Left ventricle myocardium inferior (tissue), 1 donor: Measurements from ENCODE around the gene DIDO1. TPM values are rescaled to one million over a fixed set of nuclear protein-coding genes. Genes with fewer than 3 reads are reported as not detected.

ENCODE experiments used
- DNase-seq: peaks from one replicate; pipeline ENCODE4 v3.0.0-alpha.2; 2020
- H3K27ac ChIP-seq: fragments of 200-600 bp; replicated peaks from 2 replicates; pipeline ENCODE4 v1.8.0; 2021
- H3K27me3 ChIP-seq: fragments of 200-600 bp; 2 replicates; pipeline ENCODE4 v1.8.0; 2021; ENCODE audit warnings: low read depth
- H3K36me3 ChIP-seq: fragments of 200-600 bp; 2 replicates; pipeline ENCODE4 v1.8.0; 2021
- H3K4me1 ChIP-seq: fragments of 200-600 bp; 2 replicates; pipeline ENCODE4 v1.8.0; 2021
- H3K4me3 ChIP-seq: fragments of 200-600 bp; 2 replicates; pipeline ENCODE4 v1.8.0; 2021; ENCODE audit warnings: mild to moderate bottlenecking, moderate library complexity
- H3K9me3 ChIP-seq: fragments of 200-600 bp; replicated peaks from 2 replicates; pipeline ENCODE4 v1.8.0; 2021
- CTCF ChIP-seq: fragments of 200-600 bp; IDR thresholded peaks from 2 replicates; pipeline ENCODE4 v1.8.0; 2021; ENCODE audit warnings: antibody characterized with exemption, mild to moderate bottlenecking, borderline replicate concordance
- intact Hi-C: fragments of 100-400 bp; cut with micrococcal nuclease; formaldehyde crosslinking; loops from one replicate; pipeline ENCODE4 v1.11.0; 2022
- total RNA-seq: library from RNA; stranded (reverse); fragmentation: NEBNext Ultra II Directional; extraction: Animal tissue kit (Norgen Biotek cat#: 25700); gene quantifications from one replicate; pipeline ENCODE4 v1.2.1, GENCODE V29; 2021
- donor health status: DM: no; HTN: yes; CAD: no; lungs with severe emphysema.

Gene DIDO1
- total RNA-seq, 1 donor from 2014 or later = 37.0 TPM

- TF ChIP-seq CTCF = no peak
- intact Hi-C loops = no loop called here
- no peak for DNase-seq
- Histone ChIP-seq H3K27me3 (peaks cover 47% of the 10 kb centered on the region), H3K4me3 (no peak overlapping the region), H3K4me1 (peaks cover 8% of the 10 kb centered on the region), H3K9me3 (no peaks in the 10 kb centered on the region), H3K36me3 (no peaks in the 10 kb centered on the region), H3K27ac (no peak overlapping the region)
These were observed 41.5 kb upstream of the DIDO1 start for GRCh38 chr20:62967628-62968351.

- H3K27me3 ChIP-seq = peaks cover 43% of the 10 kb centered on the region
- DNase-seq = no peak
- no peaks in the 10 kb centered on the region for H3K36me3 ChIP-seq
- peaks cover 4% of the 10 kb centered on the region for H3K4me1 ChIP-seq
- no peak for TF ChIP-seq CTCF
- no peak overlapping the region for H3K27ac ChIP-seq
- no peaks in the 10 kb centered on the region for H3K9me3 ChIP-seq
- intact Hi-C loops = no loop called here
- H3K4me3 ChIP-seq = no peak overlapping the region
These were observed 40.8 kb upstream of the DIDO1 start for GRCh38 chr20:62967149-62967501.

- no peak for DNase-seq
- H3K4me1 ChIP-seq = peaks cover 4% of the 10 kb centered on the region
- no peaks in the 10 kb centered on the region for H3K36me3 ChIP-seq
- H3K4me3 ChIP-seq = no peak overlapping the region
- intact Hi-C loops = no loop called here
- TF ChIP-seq CTCF = no peak
- H3K9me3 ChIP-seq = no peaks in the 10 kb centered on the region
- H3K27me3 ChIP-seq = peaks cover 40% of the 10 kb centered on the region
- no peak overlapping the region for H3K27ac ChIP-seq
These were observed 40.2 kb upstream of the DIDO1 start for GRCh38 chr20:62966212-62967148.

- Histone ChIP-seq H3K36me3 (no peaks in the 10 kb centered on the region), H3K27ac (no peak overlapping the region), H3K9me3 (no peaks in the 10 kb centered on the region), H3K4me1 (peaks cover 4% of the 10 kb centered on the region), H3K4me3 (no peak overlapping the region), H3K27me3 (peaks cover 29% of the 10 kb centered on the region)
- intact Hi-C loops = no loop called here
- TF ChIP-seq CTCF = no peak
- no peak for DNase-seq
These were observed 39.1 kb upstream of the DIDO1 start for GRCh38 chr20:62965363-62965771.

- H3K27ac ChIP-seq = no peak overlapping the region
- TF ChIP-seq CTCF = no peak
- H3K27me3 ChIP-seq = peaks cover 24% of the 10 kb centered on the region
- no peak for DNase-seq
- no peak overlapping the region for H3K4me3 ChIP-seq
- no peaks in the 10 kb centered on the region for H3K9me3 ChIP-seq
- no peaks in the 10 kb centered on the region for H3K36me3 ChIP-seq
- intact Hi-C loops = no loop called here
- H3K4me1 ChIP-seq = peaks cover 4% of the 10 kb centered on the region
These were observed 38.4 kb upstream of the DIDO1 start for GRCh38 chr20:62964700-62965099.
